HG03159 (cell line): Measurements from ENCODE around the gene CACHD1.

Experiments
- ATAC-seq: cut with Tn5 transposase; IDR thresholded peaks from one replicate; pipeline ENCODE4 v1.9.1; 2021; ENCODE audit warnings: mild to moderate bottlenecking, moderate library complexity; ENCODE audit not compliant: unreplicated experiment

Gene CACHD1

GRCh38 chr1:64545118-64545843 is 75.4 kb downstream of the CACHD1 start:
- no peak for ATAC-seq

GRCh38 chr1:64546013-64546412 is 76.1 kb downstream of the CACHD1 start:
- ATAC-seq: no peak

- no peak for ATAC-seq
Measured at GRCh38 chr1:64549464-64550239, 79.7 kb downstream of the CACHD1 start.

GRCh38 chr1:64550510-64550909 is 80.6 kb downstream of the CACHD1 start:
- ATAC-seq: no peak

GRCh38 chr1:64550946-64551605 is 81.1 kb downstream of the CACHD1 start:
- ATAC-seq: no peak

- ATAC-seq: no peak
Measured at GRCh38 chr1:64553285-64553684, 83.4 kb downstream of the CACHD1 start.

GRCh38 chr1:64555947-64556346 is 86.0 kb downstream of the CACHD1 start:
- ATAC-seq: no peak

GRCh38 chr1:64561993-64562392 is 92.1 kb downstream of the CACHD1 start:
- ATAC-seq: no peak

- ATAC-seq: no peak
Measured at GRCh38 chr1:64563958-64564565, 94.1 kb downstream of the CACHD1 start.

GRCh38 chr1:64564891-64565290 is 95.0 kb downstream of the CACHD1 start:
- ATAC-seq: no peak

GRCh38 chr1:64567426-64568170 is 97.7 kb downstream of the CACHD1 start:
- no peak for ATAC-seq

GRCh38 chr1:64568171-64568450 is 98.2 kb downstream of the CACHD1 start:
- ATAC-seq: no peak

- ATAC-seq: no peak
Measured at GRCh38 chr1:64569411-64569810, 99.5 kb downstream of the CACHD1 start.

GRCh38 chr1:64570267-64570855 is 100.4 kb downstream of the CACHD1 start:
- no peak for ATAC-seq

- no peak for ATAC-seq
Measured at GRCh38 chr1:64572222-64572900, 102.4 kb downstream of the CACHD1 start.

- no peak for ATAC-seq
Measured at GRCh38 chr1:64574301-64574700, 104.4 kb downstream of the CACHD1 start.

- no peak for ATAC-seq
Measured at GRCh38 chr1:64575881-64576676, 106.2 kb downstream of the CACHD1 start.

- ATAC-seq: no peak
Measured at GRCh38 chr1:64578270-64578973, 108.5 kb downstream of the CACHD1 start.

- no peak for ATAC-seq
Measured at GRCh38 chr1:64579767-64580166, 109.8 kb downstream of the CACHD1 start.
